ELF-1 (cell line): ENCODE measurements around the gene MLIP.

Source experiments
- DNase-seq: peaks from one replicate; pipeline ENCODE4 v3.0.0-alpha.2; 2016; ENCODE audit warnings: low read depth, low spot score

MLIP gene

GRCh38 chr6:54095723-54096122 lies 15.5 kb upstream of the MLIP start:
- DNase-seq: no peak

- no peak for DNase-seq
These were observed 14.4 kb upstream of the MLIP start for GRCh38 chr6:54096811-54097210.

GRCh38 chr6:54097753-54098152 lies 13.5 kb upstream of the MLIP start:
- DNase-seq: no peak

DNA sequence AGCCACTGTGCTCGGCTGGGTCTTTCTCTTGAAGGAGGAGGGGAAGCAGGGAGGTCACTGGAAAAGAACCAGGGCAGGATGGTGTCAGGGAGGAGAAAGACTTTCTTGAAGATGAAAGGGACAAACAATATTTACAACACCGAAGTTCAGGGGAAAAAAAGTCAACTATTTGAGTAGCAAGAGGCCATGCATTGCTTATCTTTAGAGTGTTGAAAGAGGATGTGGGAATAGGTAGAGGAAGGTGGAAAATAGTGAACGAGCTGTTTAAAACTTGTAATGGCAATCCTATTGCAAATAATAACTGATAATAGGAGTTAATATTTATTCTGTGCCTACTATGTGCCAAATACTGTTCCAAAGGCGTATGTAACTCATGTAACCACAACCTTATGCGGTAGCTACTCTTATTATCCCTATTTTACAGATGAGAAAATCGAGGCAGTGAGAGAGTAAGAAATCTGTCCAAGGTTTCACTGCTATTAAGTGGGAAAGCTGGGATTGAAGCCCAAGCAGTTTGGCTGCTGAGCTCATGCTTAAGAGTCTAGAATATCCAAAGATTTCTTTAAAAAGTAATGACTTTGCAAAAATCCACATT lies 12.7 kb upstream of the MLIP start:
- DNase-seq: no peak

- no peak for DNase-seq
These were observed 12.0 kb upstream of the MLIP start for GRCh38 chr6:54099225-54099624.

GRCh38 chr6:54100411-54101006 lies 10.7 kb upstream of the MLIP start:
- DNase-seq: no peak

GRCh38 chr6:54102238-54102637 lies 9.0 kb upstream of the MLIP start:
- DNase-seq: no peak

GRCh38 chr6:54103497-54103896 lies 7.7 kb upstream of the MLIP start:
- no peak for DNase-seq

GRCh38 chr6:54106727-54107126 lies 4.5 kb upstream of the MLIP start:
- DNase-seq: no peak

GRCh38 chr6:54107470-54108090 lies 3.7 kb upstream of the MLIP start:
- no peak for DNase-seq

DNA sequence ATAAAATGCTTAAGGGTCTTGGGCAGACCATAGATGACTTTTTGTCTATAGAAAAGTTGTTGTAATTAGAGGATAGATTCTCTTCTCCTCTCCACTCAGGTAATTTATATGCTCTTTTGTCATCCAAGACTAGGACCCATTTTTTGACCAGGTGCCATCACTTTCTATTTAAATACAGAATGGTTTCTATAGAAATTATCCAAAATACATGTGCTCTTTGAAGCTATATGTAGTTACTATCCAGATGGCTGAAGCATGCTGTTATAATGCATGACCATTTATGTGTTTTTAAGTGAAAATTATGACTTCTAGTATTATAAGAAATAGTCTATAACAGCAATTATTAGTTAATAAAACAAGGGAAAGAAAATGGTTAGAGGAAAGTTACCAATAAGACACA lies 3.0 kb upstream of the MLIP start:
- DNase-seq: no peak

GRCh38 chr6:54109586-54109985 lies 1.7 kb upstream of the MLIP start:
- no peak for DNase-seq

GRCh38 chr6:54112151-54112650 lies 958 bp downstream of the MLIP start:
- no peak for DNase-seq

DNA sequence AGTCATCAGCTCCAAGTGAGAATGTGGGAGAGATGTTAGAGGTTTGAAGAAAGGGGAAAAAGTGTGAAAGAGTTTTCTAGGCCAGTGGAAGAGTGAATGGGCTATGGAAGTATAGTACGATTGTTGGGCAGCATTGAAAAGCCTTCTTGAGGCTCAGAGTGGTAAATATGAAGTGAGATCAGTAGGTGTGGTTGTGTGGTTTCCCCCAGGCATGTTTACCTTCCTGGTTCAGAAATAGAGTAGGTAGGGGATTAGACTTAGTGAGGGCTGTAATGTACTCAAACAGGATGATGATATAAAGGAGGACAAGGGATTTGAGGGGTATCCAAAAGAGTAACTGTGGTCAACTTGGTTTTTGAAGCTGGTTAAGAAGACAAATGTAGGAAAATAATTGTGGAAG lies 3.7 kb downstream of the MLIP start:
- no peak for DNase-seq

DNA sequence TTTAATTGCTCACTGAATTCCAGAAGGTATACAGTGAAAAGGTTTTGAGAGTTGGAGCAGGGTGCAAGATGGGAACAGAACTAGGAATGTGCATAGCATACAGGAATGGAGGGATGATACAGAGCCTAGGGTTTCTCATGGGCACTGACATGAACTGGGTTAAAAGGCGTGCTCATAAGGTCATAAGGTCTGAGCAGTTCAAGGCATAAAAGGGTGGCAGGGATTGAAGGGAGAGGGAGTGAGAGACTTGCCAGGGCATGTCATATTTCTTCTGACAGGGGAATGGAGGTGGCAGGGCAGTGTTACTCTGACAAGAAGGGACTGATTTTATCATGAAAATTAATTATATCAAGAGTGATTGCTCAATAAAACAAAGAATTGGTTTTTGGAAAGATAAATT lies 4.7 kb downstream of the MLIP start:
- DNase-seq: no peak

GRCh38 chr6:54118117-54118516 lies 6.9 kb downstream of the MLIP start:
- no peak for DNase-seq

- no peak for DNase-seq
These were observed 14.2 kb downstream of the MLIP start for GRCh38 chr6:54125493-54125892.

DNA sequence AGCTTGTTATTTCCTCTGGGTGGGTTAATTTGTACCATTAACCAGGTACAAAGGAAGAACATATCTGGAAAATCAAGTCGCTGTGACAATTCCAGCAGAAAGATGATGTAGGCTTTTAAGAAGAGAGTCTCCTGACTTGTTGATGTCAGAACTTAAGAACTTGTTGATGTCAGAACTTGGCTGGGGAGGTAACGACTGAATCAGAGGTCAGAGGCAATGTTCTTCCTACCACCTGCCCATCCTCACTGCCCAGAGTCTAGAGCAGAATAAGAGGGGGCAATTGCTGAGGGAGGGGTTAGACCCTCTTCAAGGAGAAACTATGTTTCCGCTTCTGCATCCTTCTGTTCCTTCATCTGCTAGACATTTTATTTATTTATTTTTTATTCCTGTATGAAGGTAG lies 18.9 kb downstream of the MLIP start:
- no peak for DNase-seq

GRCh38 chr6:54132587-54132986 lies 21.3 kb downstream of the MLIP start:
- no peak for DNase-seq

GRCh38 chr6:54133186-54133585 lies 21.9 kb downstream of the MLIP start:
- no peak for DNase-seq

GRCh38 chr6:54134935-54135334 lies 23.7 kb downstream of the MLIP start:
- DNase-seq: no peak

- no peak for DNase-seq
These were observed 24.6 kb downstream of the MLIP start for GRCh38 chr6:54135665-54136369.

DNA sequence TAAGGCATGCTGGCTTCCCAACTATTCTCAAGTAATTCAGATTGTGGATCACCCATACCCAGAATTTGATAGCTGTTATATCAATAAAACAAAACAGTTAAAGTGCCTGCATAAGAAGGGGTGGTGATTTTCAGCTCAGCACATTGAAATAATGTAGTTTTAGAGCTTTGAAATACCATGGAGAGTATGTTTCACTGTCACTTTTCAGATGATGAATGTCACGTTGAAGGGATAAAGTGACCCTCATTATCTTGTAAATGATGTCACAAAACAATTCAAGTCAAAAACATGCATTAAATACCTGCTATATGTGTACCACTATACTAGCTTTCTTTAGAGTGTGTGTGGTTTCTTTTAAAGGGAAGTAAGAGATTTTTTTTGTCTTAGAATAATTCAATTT lies 27.6 kb downstream of the MLIP start:
- DNase-seq: no peak
